HL-60/S4 treated with retinoic acid at 250 ng/mL for 4 days and 3 days (cell line): ENCODE measurements around the gene PPID.
"Not testable (repeated sequence)": the region's sequence is repeated elsewhere in the genome, so short reads cannot be mapped to it uniquely, and the experiment has no call there.

Source experiments
- in situ Hi-C: fragments of 300-500 bp; cut with MboI; formaldehyde crosslinking; loops from 2 replicates; pipeline ENCODE4 v1.7.0; 2022; ENCODE audit warnings: low sequenced_read_pairs

PPID gene

GRCh38 chr4:158722917-158723793 lies at the start of gene PPID:
Gene PPID, minus strand, starts transcription at chr4:158723396. Its CDS starts 108 bp downstream, at chr4:158723288.
- in situ Hi-C loops, result no loop called here

- in situ Hi-C loops, result no loop called here
These were observed 48.6 kb upstream of the PPID start for GRCh38 chr4:158771776-158772175.

GRCh38 chr4:158770671-158771070 lies 47.5 kb upstream of the PPID start:
- in situ Hi-C loops, result no loop called here

- in situ Hi-C loops, result no loop called here
These were observed 46.2 kb upstream of the PPID start for GRCh38 chr4:158769175-158769921.

- in situ Hi-C loops, result no loop called here
These were observed 45.5 kb upstream of the PPID start, which contains the start of gene FNIP2 for GRCh38 chr4:158768555-158769174. Gene FNIP2, plus strand, starts transcription at chr4:158769026. Its CDS starts 187 bp downstream, at chr4:158769213.

- in situ Hi-C loops, result no loop called here
These were observed 44.3 kb upstream of the PPID start for GRCh38 chr4:158767451-158767850.

GRCh38 chr4:158766434-158767044 lies 43.3 kb upstream of the PPID start:
- in situ Hi-C loops, result no loop called here

- in situ Hi-C loops, result no loop called here
These were observed 40.3 kb upstream of the PPID start for GRCh38 chr4:158763462-158763861.

GRCh38 chr4:158762553-158762952 lies 39.4 kb upstream of the PPID start:
- in situ Hi-C loops, result no loop called here

GRCh38 chr4:158760866-158761265 lies 37.7 kb upstream of the PPID start:
- in situ Hi-C loops, result no loop called here

- in situ Hi-C loops, result not testable (repeated sequence)
These were observed 36.3 kb upstream of the PPID start for GRCh38 chr4:158759539-158759938.

- in situ Hi-C loops, result no loop called here
These were observed 35.5 kb upstream of the PPID start for GRCh38 chr4:158758703-158759102.

GRCh38 chr4:158758142-158758541 lies 34.9 kb upstream of the PPID start:
- in situ Hi-C loops, result no loop called here

GRCh38 chr4:158756588-158756987 lies 33.4 kb upstream of the PPID start:
- in situ Hi-C loops, result no loop called here

GRCh38 chr4:158755819-158756218 lies 32.6 kb upstream of the PPID start:
- in situ Hi-C loops, result not testable (repeated sequence)

- in situ Hi-C loops, result no loop called here
These were observed 31.4 kb upstream of the PPID start for GRCh38 chr4:158754385-158755180.

GRCh38 chr4:158750379-158750778 lies 27.2 kb upstream of the PPID start:
- in situ Hi-C loops, result no loop called here

- in situ Hi-C loops, result loop anchor here (25.0 kb wide), 1 partner anchor 441 kb away; no protein-coding TSS in a partner anchor
These were observed 23.3 kb upstream of the PPID start for GRCh38 chr4:158746537-158746936.

GRCh38 chr4:158741326-158742021 lies 18.3 kb upstream of the PPID start:
- in situ Hi-C loops, result loop anchor here (25.0 kb wide), 1 partner anchor 446 kb away; no protein-coding TSS in a partner anchor
